CD14-positive monocyte (primary cell): Measurements from ENCODE around the gene PDE9A. TPM values are rescaled to one million over a fixed set of nuclear protein-coding genes. Genes with fewer than 3 reads are reported as not detected.
A peak's percentile ranks its signal among the peaks of the same experiment; 100 is the strongest.

Source experiments
- DNase-seq, 3 donors: peaks; one replicate each; pipeline ENCODE4 v3.0.0-alpha.2; 2011 to 2022
- H2AFZ ChIP-seq: 2 replicates; pipeline ENCODE4 v1.6.0; 2012; ENCODE audit warnings: mild to moderate bottlenecking, low read depth, low read length, inconsistent platforms; ENCODE audit not compliant: insufficient read depth, poor library complexity, severe bottlenecking
- H3K27ac ChIP-seq, 2 donors: 1 replicate in 1 of 2; 2 replicates in 1 of 2; pipeline ENCODE4 v1.5.1; 2012 to 2013; ENCODE audit warnings: low read length in 2 of 2, control low read depth in 1 of 2, inconsistent platforms in 1 of 2, low read depth in 1 of 2, mild to moderate bottlenecking in 1 of 2
- H3K27me3 ChIP-seq, 2 donors: one replicate each; pipeline versions ENCODE4 v1.6.0 to v1.6.1; 2011 to 2013; ENCODE audit warnings: low read length in 2 of 2; ENCODE audit not compliant: control insufficient read depth in 2 of 2, insufficient read depth in 2 of 2
- H3K36me3 ChIP-seq, 2 donors: replicated peaks in 1 of 2; 1 replicate in 1 of 2; 2 replicates in 1 of 2; pipeline versions ENCODE4 v1.5.1 to v1.6.1; 2012 to 2013; ENCODE audit warnings: low read length in 2 of 2, control low read depth in 1 of 2, inconsistent platforms in 1 of 2, mild to moderate bottlenecking in 1 of 2; ENCODE audit not compliant: insufficient read depth in 2 of 2, control insufficient read depth in 1 of 2
- H3K4me1 ChIP-seq, 2 donors: 1 replicate in 1 of 2; 2 replicates in 1 of 2; pipeline versions ENCODE4 v1.5.1 to v1.6.1; 2012 to 2013; ENCODE audit warnings: low read length in 2 of 2, control low read depth in 1 of 2, inconsistent platforms in 1 of 2, mild to moderate bottlenecking in 1 of 2, moderate library complexity in 1 of 2; ENCODE audit not compliant: insufficient read depth in 2 of 2, control insufficient read depth in 1 of 2
- H3K4me2 ChIP-seq: replicated peaks from 2 replicates; pipeline ENCODE3; 2012; ENCODE audit warnings: low read length, moderate library complexity, mild to moderate bottlenecking; ENCODE audit not compliant: poor library complexity, severe bottlenecking; ENCODE audit errors: extremely low read depth
- H3K4me3 ChIP-seq, 3 experiments: fragments of 200-600 bp in 1 of 3; sonication (generic) in 1 of 3; replicated peaks in 1 of 3; 1 replicate in 2 of 3; 2 replicates in 1 of 3; pipeline ENCODE4 v1.5.1; 2011 to 2013; ENCODE audit warnings: low read length in 3 of 3, mild to moderate bottlenecking in 3 of 3, control low read depth in 2 of 3, low read depth in 2 of 3, inconsistent platforms in 1 of 3, moderate library complexity in 1 of 3
- H3K79me2 ChIP-seq: 2 replicates; pipeline ENCODE4 v1.6.0; 2012; ENCODE audit warnings: mild to moderate bottlenecking, control low read depth, inconsistent platforms, low read length, moderate library complexity; ENCODE audit not compliant: insufficient read depth
- H3K9ac ChIP-seq: 2 replicates; pipeline ENCODE4 v1.6.0; 2017; ENCODE audit warnings: low read length, mild to moderate bottlenecking; ENCODE audit not compliant: insufficient read depth, poor library complexity, severe bottlenecking
- H3K9me3 ChIP-seq, 2 donors: replicated peaks in 1 of 2; 1 replicate in 1 of 2; 2 replicates in 1 of 2; pipeline versions ENCODE4 v1.5.1 to v1.6.1; 2012 to 2013; ENCODE audit warnings: low read length in 2 of 2, control low read depth in 1 of 2; ENCODE audit not compliant: control insufficient read depth in 1 of 2, insufficient read depth in 1 of 2
- H4K20me1 ChIP-seq: 2 replicates; pipeline ENCODE4 v1.6.0; 2012; ENCODE audit warnings: mild to moderate bottlenecking, low read length, control low read depth, moderate library complexity; ENCODE audit not compliant: insufficient read depth
- H3K27ac Mint-ChIP-seq, 7 donors: one replicate each; pipeline ENCODE4 v1.8.0; 2020; ENCODE audit warnings: mild to moderate bottlenecking in 7 of 7, mixed read lengths in 7 of 7, moderate library complexity in 6 of 7, inconsistent platforms in 2 of 7
- H3K27me3 Mint-ChIP-seq, 3 donors: one replicate each; pipeline ENCODE4 v1.8.0; 2021 to 2022; ENCODE audit warnings: low read depth in 3 of 3, mild to moderate bottlenecking in 3 of 3, mixed read lengths in 3 of 3, moderate library complexity in 3 of 3, inconsistent platforms in 1 of 3
- H3K36me3 Mint-ChIP-seq, 2 donors: one replicate each; pipeline ENCODE4 v1.8.0; 2020; ENCODE audit warnings: mixed read lengths in 2 of 2, inconsistent platforms in 1 of 2, mild to moderate bottlenecking in 1 of 2
- H3K4me1 Mint-ChIP-seq: one replicate; pipeline ENCODE4 v1.8.0; 2020; ENCODE audit warnings: mild to moderate bottlenecking, mixed read lengths
- H3K4me3 Mint-ChIP-seq, 2 donors: one replicate each; pipeline ENCODE4 v1.8.0; 2020; ENCODE audit warnings: mild to moderate bottlenecking in 2 of 2, mixed read lengths in 2 of 2, moderate library complexity in 1 of 2
- H3K9me3 Mint-ChIP-seq, 7 donors: one replicate each; pipeline ENCODE4 v1.8.0; 2020 to 2022; ENCODE audit warnings: mixed read lengths in 7 of 7, mild to moderate bottlenecking in 6 of 7, moderate library complexity in 6 of 7, inconsistent platforms in 2 of 7
- CTCF ChIP-seq: fragments of 200-600 bp; IDR thresholded peaks from one replicate; pipeline ENCODE4 v1.8.0; 2022; ENCODE audit warnings: antibody characterized with exemption, mild to moderate bottlenecking
- WGBS: methylation state at CpG from one replicate; pipeline ENCODE4 v1.1.5; 2013; ENCODE audit warnings: missing lambda C conversion rate; ENCODE audit not compliant: insufficient coverage; 5-methylcytosine and 5-hydroxymethylcytosine counted together
- intact Hi-C, 2 donors: fragments of 100-400 bp; cut with micrococcal nuclease; formaldehyde crosslinking; loops; one replicate each; pipeline versions ENCODE4 v1.15.0 to v1.15.1; 2023
- polyA plus RNA-seq, 3 donors: library from polyadenylated mRNA; depleted of rRNA in 1 of 3; unstranded in 2 of 3; stranded (reverse) in 1 of 3; fragments of 300-500 nt in 2 of 3; fragments of >200 nt in 1 of 3; fragmentation: Illumina TruSeq in 2 of 3; gene quantifications; 1 replicate in 2 of 3; 2 replicates in 1 of 3; pipeline ENCODE4 v1.2.3, GENCODE V29; 2012 to 2021

The PDE9A gene
- polyA plus RNA-seq, 3 donors = 0.05 to 0.52 TPM; not detected in 1

GRCh38 chr21:42609811-42610210, 43.6 kb upstream of the PDE9A start:
- Histone ChIP-seq H3K4me2 (no peak overlapping the region), H3K4me3 (no peak overlapping the region), H3K9me3 (peaks cover 20 to 33% of the 10 kb centered on the region in 2 donors), H3K79me2 (no peaks in the 10 kb centered on the region), H3K27me3 (no peaks in the 10 kb centered on the region), H3K27ac (no peak overlapping the region), H2AFZ (no peak overlapping the region), H3K36me3 (no peaks in the 10 kb centered on the region), H3K4me1 (no peaks in the 10 kb centered on the region), H4K20me1 (no peaks in the 10 kb centered on the region), H3K9ac (no peak overlapping the region)
- TF ChIP-seq CTCF = no peak
- Mint-ChIP-seq H3K4me1 (no peaks in the 10 kb centered on the region), H3K27ac (no peak overlapping the region), H3K36me3 (no peaks in the 10 kb centered on the region), H3K9me3 (peaks cover 18 to 43% (median 29%) of the 10 kb centered on the region in 7 donors), H3K27me3 (peaks cover 0 to 4% (median 3%) of the 10 kb centered on the region in 3 donors), H3K4me3 (no peak overlapping the region)
- 96% methylated on average over 2 of the region's 2 CpGs for WGBS
- DNase-seq = peak in 1 of 3 donors; percentile 37
- intact Hi-C loops = no loop called here

- Mint-ChIP-seq H3K27ac (no peak overlapping the region), H3K9me3 (peaks cover 7 to 24% (median 13%) of the 10 kb centered on the region in 7 donors), H3K4me3 (no peak overlapping the region), H3K27me3 (peaks cover 0 to 4% (median 3%) of the 10 kb centered on the region in 3 donors), H3K36me3 (no peaks in the 10 kb centered on the region), H3K4me1 (no peaks in the 10 kb centered on the region)
- peaks cover 5 to 6% of the 10 kb centered on the region in 2 donors for H3K4me1 ChIP-seq
- H3K9ac ChIP-seq = no peak overlapping the region
- H2AFZ ChIP-seq = no peak overlapping the region
- no peak overlapping the region for H3K4me3 ChIP-seq
- H3K4me2 ChIP-seq = no peak overlapping the region
- no peaks in the 10 kb centered on the region for H3K36me3 ChIP-seq
- H3K27ac ChIP-seq = no peak overlapping the region
- H3K9me3 ChIP-seq = peaks cover 3 to 18% of the 10 kb centered on the region in 2 donors
- WGBS = no CpG with 5 or more reads among the region's 3 CpGs
- H3K79me2 ChIP-seq = no peaks in the 10 kb centered on the region
- H4K20me1 ChIP-seq = no peaks in the 10 kb centered on the region
- no peak for TF ChIP-seq CTCF
- DNase-seq = no peak
- peaks cover 0 to 6% of the 10 kb centered on the region in 2 donors for H3K27me3 ChIP-seq
- intact Hi-C loops = no loop called here
These were observed 41.6 kb upstream of the PDE9A start for GRCh38 chr21:42611852-42612251.
